ENCODE data around the gene HCN4.

Gene HCN4

GRCh38 chr15:73387507-73388255 lies 18.9 kb upstream of the HCN4 start:
- DNase-seq (ENCODE audit: low read depth) = peak; percentile 27
- no peak for TF ChIP-seq CTCF (conservative IDR thresholded peaks at IDR 0.05; ENCODE audit: low read length)
- no peak overlapping the region for H3K4me3 ChIP-seq (ENCODE audit: low read length)

- H3K4me3 ChIP-seq (ENCODE audit: low read length) = no peak overlapping the region
- no peak for TF ChIP-seq CTCF (conservative IDR thresholded peaks at IDR 0.05; ENCODE audit: low read length)
- no peak for DNase-seq (ENCODE audit: low read depth)
Observed at GRCh38 chr15:73386886-73387506, 18.2 kb upstream of the HCN4 start.

GRCh38 chr15:73386238-73386637 lies 17.5 kb upstream of the HCN4 start:
- no peak for DNase-seq (ENCODE audit: low read depth)
- no peak for TF ChIP-seq CTCF (conservative IDR thresholded peaks at IDR 0.05; ENCODE audit: low read length)
- H3K4me3 ChIP-seq (ENCODE audit: low read length) = no peak overlapping the region

- no peak for DNase-seq (ENCODE audit: low read depth)
- TF ChIP-seq CTCF (conservative IDR thresholded peaks at IDR 0.05; ENCODE audit: low read length) = no peak
- H3K4me3 ChIP-seq (ENCODE audit: low read length) = no peak overlapping the region
Observed at GRCh38 chr15:73385205-73385604, 16.4 kb upstream of the HCN4 start.

GRCh38 chr15:73383310-73384189 lies 14.8 kb upstream of the HCN4 start:
- no peak for TF ChIP-seq CTCF (conservative IDR thresholded peaks at IDR 0.05; ENCODE audit: low read length)
- no peak overlapping the region for H3K4me3 ChIP-seq (ENCODE audit: low read length)
- DNase-seq (ENCODE audit: low read depth) = no peak

GRCh38 chr15:73382115-73382514 lies 13.4 kb upstream of the HCN4 start:
- no peak overlapping the region for H3K4me3 ChIP-seq (ENCODE audit: low read length)
- DNase-seq (ENCODE audit: low read depth) = no peak
- no peak for TF ChIP-seq CTCF (conservative IDR thresholded peaks at IDR 0.05; ENCODE audit: low read length)

All from AG10803 (cell line).